ENCODE data around the gene SLC16A3. TPM values are rescaled to one million over a fixed set of nuclear protein-coding genes. Genes with fewer than 3 reads are reported as not detected.
"Not testable (repeated sequence)": the region's sequence is repeated elsewhere in the genome, so short reads cannot be mapped to it uniquely, and the experiment has no call there.

Gene SLC16A3
- total RNA-seq (2014; rRNA removed; shearing (Covaris generic)) = 65.3 and 66.7 TPM in 2 replicates

DNA sequence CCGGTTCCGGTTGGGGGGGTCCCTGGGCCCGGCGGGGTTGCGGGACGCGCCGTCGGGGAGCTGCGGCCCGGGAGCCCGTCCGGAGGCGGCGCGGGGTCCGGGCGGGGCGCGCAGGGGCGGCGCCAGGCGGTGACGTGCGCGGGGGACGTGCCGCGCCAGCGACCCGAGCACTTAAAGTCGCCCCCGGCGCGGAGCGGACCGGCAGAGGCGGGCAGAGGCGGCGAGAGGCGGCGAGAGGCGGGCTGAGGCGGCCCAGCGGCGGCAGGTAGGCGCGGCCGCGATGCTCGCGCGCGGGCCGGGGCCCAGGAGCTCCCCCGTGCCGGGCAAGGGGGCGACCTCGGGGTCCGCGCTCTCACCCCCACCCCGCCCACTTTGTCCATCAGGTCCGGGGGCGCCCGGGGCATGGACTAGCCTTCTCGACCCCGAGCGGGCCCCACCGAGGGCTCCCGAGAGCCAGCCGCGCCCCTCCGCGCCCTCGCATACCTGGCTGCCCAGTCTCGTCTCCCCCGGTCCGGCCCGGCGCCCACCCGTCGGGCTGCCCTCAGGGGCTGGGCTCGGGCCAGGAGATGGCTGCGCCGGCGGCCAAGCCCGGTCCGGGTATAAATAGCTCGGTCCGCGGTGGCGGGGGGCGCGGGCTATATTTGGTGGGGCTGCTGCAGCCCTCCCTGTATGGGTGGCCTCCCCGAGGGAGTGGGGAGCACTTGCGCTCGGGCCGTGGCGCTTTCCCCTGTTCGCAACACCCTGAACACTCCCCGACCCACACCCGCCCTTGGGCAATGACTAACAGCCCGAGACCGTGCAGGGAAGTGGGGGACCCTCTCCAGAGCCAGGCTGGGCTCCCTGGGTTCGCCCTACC, at the start of gene SLC16A3:
TSS of gene SLC16A3 (plus strand) at position 201 of the 856 bp plus-strand sequence. CDS start 6,967 bp downstream, outside the sequence.
- no peak for DNase-seq (ENCODE audit: low spot score)

- no peak for DNase-seq (ENCODE audit: low spot score)
Measured at GRCh38 chr17:82179412-82179811, 49.4 kb upstream of the SLC16A3 start.

DNA sequence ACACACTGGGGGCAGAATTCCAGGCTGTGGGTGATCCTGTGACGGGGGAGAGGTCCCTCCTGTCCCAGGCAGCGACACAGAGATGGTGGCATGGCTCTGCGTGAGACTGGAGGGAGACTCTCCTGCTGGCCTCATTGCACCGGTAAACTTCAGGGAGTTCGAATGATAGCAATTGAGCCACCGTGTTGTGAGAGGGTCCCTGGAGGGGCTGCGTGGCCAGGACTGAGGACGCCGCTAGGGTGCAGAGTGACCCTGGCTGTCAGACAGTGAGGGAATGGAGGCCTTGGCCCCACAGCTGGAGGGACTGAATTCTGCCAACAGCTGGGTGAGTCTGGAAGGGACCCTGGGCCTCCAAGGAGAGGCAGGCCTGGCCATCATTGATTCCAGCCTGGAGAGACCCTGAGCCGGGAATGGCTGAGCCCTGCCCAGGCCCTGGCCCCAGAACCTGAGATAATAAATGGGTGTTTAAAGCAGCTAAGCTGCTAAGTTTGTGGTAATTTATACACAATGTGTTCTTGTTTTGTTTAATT, 48.8 kb upstream of the SLC16A3 start:
- DNase-seq (ENCODE audit: low spot score) = no peak

- DNase-seq (ENCODE audit: low spot score) = no peak
Measured at GRCh38 chr17:82180776-82181528, 47.9 kb upstream of the SLC16A3 start.

GRCh38 chr17:82184761-82185160, 44.1 kb upstream of the SLC16A3 start:
- no peak for DNase-seq (ENCODE audit: low spot score)

DNA sequence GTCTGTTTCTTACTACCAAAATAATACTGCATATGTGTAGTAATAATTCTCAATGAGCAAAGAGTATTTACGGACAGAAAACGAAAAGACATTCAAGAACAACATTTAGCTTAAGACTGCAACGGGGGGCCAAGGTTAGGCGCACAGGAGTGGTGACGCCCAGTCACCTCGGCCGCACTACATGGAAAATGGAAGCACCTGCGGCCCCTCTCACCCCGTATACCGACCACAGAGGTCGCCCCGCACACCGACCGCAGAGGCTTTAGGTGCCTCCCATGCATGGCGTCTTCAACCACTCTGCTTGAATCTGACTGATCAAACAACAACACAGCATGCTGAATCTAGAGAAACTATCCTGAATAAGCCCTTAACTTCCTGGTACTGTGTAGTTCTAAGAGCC, 42.6 kb upstream of the SLC16A3 start:
- DNase-seq (ENCODE audit: low spot score) = no peak

GRCh38 chr17:82187500-82187899, 41.3 kb upstream of the SLC16A3 start:
- no peak for DNase-seq (ENCODE audit: low spot score)

DNA sequence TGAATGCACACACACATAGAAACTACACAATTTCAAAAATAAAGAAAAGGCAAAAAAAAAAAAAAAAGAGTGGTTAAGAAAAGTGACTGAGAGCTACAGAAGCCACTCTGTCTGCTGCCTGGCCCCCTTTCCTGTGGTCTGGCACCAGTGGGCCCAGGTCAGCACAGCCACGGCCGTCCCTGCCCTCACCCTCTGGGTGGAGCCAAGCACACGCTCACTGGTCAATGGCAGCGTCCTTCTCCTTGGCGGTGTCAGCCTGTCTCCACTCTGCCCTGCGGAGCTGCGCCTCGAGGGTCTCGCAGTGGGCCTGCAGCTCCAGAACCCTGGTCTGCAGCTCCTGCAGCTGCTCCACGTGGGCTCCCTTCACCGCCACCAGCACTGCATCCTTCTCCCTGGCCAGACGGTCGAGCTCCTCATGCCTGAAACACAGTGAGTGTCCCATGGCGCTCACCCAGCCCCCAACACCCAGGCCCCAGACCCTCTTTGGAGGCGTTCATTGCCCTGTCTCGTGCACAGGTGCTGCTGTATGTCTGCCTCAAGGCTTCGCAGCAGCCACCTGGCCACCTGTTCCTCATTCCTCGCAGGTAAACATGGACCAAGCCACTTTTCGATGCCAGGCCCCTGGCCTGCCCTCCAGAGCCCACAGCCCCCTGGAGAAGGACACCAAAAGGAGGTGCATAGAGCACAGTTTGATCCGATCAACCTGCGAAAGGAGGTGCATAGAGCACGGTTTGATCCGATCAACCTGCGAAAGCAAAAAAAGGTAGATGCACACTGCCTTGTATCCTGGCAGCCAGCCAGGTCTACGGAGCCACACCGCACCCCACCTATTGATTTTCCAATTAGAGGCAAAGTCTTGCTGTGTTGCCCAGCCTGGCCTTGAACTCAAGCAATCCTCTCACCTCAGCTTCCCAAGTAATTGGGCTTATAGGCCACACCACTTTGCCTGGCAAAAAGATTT, 40.6 kb upstream of the SLC16A3 start:
- no peak for DNase-seq (ENCODE audit: low spot score)

GRCh38 chr17:82193050-82193449, 35.8 kb upstream of the SLC16A3 start:
- not testable (repeated sequence) for DNase-seq (ENCODE audit: low spot score)

DNA sequence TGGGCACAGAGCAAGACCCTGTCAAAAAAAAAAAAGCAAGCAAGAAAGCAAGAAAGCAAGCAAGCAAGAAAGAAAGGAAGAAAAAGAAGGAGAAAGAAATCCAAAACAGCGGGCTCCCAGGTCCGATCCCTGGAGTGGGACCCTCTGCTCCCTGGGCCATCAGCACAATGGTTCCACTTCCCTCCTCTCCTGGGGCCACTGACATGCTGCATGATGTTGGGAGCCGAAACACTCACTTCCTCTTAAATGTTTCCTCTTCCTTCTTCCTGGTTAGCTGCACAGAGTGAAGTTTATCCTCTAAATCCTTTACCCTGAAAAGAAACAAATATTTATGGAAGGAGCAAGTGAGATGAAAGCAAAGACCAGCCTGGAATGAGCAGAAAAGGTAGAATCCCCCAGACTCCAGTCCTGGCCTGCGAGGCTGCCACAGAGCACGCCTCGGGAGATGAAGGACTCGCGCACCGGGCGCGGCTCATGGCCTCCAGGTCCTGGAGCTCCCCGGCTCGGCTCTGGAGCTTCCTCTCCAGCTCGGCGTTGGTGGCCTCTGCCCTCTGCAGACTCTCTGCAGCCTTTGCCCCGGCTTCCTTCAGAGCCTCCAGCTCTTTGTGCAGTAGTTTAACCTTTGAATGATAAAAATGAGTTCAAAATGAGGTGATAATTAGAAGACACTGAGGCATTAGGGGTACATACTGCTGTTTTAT, 35.2 kb upstream of the SLC16A3 start:
- DNase-seq (ENCODE audit: low spot score) = no peak

DNA sequence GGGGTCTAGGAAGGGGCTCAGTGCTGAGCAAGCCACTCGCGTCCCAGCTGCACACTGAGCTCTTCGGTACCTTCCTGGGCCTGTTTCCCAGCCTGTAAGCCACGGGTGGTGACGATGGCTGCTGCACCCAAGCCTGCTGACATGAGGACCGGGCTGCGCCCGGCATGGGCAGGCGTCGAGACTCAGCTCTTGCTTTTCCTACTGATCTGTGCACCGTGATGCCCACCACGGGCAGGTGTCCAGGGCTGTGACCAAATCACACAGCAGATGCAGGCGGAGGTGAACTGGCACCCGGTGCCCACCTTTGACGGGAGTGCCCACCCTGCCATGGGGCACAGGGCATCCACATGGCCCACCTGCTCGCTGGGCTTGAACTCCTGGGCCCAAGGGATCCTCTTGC, 34.1 kb upstream of the SLC16A3 start:
- DNase-seq (ENCODE audit: low spot score) = no peak

DNA sequence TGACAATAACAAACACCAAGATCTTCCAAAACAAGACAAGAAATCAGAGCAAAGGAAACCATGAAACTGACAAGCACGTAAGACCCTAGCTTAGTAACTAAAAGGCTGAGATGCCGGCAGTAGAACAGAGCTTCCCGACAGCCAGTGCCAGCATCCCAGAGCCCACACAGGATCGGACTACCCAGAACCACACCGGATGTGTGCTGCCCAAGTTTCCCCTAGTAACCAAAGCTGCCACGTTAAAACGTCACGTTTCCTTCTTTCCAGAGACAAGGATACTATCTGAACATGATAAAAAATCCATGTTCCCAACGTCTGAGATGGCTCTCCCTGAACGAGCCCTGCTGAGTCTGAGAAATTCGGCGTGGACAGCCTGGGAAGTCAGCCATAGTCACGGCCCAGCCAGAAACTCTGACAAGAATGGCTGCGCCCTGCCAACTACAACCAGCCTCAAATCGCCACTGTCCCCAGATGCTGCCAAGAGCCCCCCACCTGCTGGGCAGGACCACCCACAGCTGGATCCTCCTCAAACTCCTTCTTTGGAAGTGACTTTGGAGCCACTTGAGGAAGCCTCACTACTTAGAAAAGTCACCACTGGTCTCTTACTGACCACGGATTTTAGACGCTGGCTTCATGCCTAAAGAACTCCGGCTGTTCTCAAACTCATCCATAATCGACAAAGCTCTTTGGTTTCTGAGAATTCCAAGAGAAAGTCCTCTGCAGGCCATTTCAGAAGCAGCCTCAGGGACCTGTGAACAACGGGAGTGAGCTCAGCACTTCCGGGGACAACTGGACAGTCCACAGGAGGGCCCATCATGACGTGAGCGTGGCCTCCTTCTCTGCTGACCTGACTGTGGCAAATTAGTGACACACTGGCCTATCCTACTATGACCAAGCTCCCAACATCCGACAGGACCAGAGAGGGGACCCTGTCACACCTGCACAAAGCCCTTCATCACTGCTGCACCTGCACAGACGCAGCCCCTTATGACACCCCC, 32.9 kb upstream of the SLC16A3 start:
- no peak for DNase-seq (ENCODE audit: low spot score)

- no peak for DNase-seq (ENCODE audit: low spot score)
Measured at GRCh38 chr17:82198092-82198491, 30.8 kb upstream of the SLC16A3 start.

GRCh38 chr17:82199496-82199895, 29.3 kb upstream of the SLC16A3 start:
- DNase-seq (ENCODE audit: low spot score) = no peak

DNA sequence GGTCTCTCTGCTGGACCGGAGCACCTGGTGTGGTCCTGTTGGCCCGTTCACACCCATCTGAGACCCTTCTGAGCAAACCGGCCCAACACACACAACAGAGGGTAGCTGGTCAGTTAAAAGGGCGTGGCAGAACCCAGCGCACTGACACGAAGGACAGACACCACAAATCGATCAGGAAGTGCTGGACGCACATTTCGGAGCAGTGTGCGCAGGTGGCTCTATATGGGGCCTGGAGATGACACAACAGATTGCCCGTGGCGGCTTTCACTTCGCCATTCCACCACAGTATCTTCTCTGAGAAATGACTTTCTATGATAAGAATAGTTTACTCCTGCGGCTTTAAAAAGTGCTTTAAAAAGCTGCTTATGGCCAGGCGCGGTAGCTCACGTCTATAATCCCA, 28.7 kb upstream of the SLC16A3 start:
- no peak for DNase-seq (ENCODE audit: low spot score)

GRCh38 chr17:82200743-82201497, 27.9 kb upstream of the SLC16A3 start:
- DNase-seq (ENCODE audit: low spot score) = no peak

GRCh38 chr17:82201498-82201910, 27.3 kb upstream of the SLC16A3 start:
- DNase-seq (ENCODE audit: low spot score) = no peak

DNA sequence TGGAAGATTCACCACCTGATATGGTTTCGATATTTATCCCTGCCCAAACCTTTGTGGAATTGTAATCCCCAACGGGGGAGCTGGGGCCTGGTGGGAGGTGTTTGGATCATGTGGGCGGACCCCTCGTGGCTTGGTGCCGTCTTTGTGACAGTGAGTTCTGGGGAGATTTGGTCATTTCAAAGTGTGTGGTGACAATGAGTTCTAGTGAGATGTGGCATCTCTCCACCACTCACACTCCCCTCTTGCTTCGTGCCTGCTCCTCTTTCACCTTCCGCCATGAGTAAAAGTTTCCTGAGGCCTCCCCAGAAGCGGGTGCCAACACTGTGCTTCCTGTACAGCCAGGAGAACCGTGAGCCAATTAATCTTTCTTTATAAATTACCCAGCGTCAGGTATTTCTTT, 25.9 kb upstream of the SLC16A3 start:
- DNase-seq (ENCODE audit: low spot score) = no peak

DNA sequence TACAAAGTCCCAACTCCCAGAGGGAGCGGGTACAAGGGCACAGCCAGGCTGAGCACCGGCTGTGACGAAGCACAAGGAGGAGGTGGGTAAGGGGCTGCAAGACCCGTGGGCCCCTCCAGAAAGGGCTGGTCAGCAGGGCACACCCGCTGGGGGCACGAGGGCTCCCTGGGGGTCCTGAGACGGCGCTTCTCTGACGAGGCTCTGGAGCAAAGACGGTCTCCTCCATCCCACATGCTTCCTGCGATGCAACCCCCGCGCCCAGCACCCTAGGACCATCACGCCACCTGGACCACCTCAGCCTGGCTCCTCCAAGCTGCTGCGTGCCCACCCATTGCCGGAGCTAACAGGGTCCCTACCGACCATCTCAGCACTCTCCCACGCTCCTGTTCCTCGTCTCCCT, 24.9 kb upstream of the SLC16A3 start:
- no peak for DNase-seq (ENCODE audit: low spot score)
